Measurements from ENCODE around the gene RELN.

DNA sequence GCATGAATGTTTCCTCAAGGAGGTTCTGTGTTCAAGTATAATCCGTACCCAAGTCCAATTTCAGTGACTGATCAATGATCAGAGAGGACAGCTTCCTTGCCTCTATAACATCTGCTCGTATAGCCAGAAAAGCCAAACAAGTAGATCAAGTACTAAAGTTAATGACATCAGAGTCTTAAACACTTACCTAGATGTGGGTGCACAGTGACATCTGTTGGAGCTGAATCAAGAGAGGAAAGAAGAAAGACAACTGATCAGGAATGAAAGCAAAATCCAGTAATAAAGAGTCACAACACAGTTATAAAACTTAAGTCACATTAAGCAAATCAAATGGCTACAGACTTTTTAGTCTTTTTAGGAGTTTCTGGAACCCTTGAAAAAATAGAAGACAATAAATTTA lies 236.5 kb downstream of the RELN start:
- TF ChIP-seq POLR2AphosphoS5 (IDR thresholded peaks at IDR 0.05), result no peak
- TF ChIP-seq, protein P1, sequence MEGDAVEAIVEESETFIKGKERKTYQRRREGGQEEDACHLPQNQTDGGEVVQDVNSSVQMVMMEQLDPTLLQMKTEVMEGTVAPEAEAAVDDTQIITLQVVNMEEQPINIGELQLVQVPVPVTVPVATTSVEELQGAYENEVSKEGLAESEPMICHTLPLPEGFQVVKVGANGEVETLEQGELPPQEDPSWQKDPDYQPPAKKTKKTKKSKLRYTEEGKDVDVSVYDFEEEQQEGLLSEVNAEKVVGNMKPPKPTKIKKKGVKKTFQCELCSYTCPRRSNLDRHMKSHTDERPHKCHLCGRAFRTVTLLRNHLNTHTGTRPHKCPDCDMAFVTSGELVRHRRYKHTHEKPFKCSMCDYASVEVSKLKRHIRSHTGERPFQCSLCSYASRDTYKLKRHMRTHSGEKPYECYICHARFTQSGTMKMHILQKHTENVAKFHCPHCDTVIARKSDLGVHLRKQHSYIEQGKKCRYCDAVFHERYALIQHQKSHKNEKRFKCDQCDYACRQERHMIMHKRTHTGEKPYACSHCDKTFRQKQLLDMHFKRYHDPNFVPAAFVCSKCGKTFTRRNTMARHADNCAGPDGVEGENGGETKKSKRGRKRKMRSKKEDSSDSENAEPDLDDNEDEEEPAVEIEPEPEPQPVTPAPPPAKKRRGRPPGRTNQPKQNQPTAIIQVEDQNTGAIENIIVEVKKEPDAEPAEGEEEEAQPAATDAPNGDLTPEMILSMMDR (IDR thresholded peaks at IDR 0.05), result no peak
- no peak for TF ChIP-seq POLR2A (IDR thresholded peaks at IDR 0.05)

All from gastroesophageal sphincter (tissue), 3 donors.